H9 (cell line): Measurements from ENCODE around the gene SAMHD1. TPM values are rescaled to one million over a fixed set of nuclear protein-coding genes. Genes with fewer than 3 reads are reported as not detected.

Experiments
- DNase-seq: peaks from one replicate; pipeline ENCODE4 v3.0.0-alpha.2; 2017
- H2AFZ ChIP-seq: one replicate; pipeline ENCODE4 v1.6.1; 2013; ENCODE audit warnings: mild to moderate bottlenecking, low read length, control low read depth, moderate library complexity
- H2AK5ac ChIP-seq: 2 replicates; pipeline ENCODE4 v1.6.1; 2013; ENCODE audit warnings: low read length, control low read depth, mixed read lengths; ENCODE audit not compliant: insufficient read length
- H2BK120ac ChIP-seq: one replicate; pipeline ENCODE4 v1.6.1; 2013; ENCODE audit warnings: low read depth, mild to moderate bottlenecking, low read length, control low read depth, inconsistent platforms; ENCODE audit not compliant: poor library complexity, severe bottlenecking
- H2BK12ac ChIP-seq: 2 replicates; pipeline ENCODE4 v1.6.1; 2013; ENCODE audit warnings: low read length, control low read depth, mixed read lengths, low read depth; ENCODE audit not compliant: insufficient read length
- H2BK15ac ChIP-seq: 2 replicates; pipeline ENCODE4 v1.6.1; 2013; ENCODE audit warnings: low read depth, low read length, control low read depth
- H2BK20ac ChIP-seq: one replicate; pipeline ENCODE4 v1.6.1; 2013; ENCODE audit warnings: low read depth, mild to moderate bottlenecking, low read length, control low read depth, inconsistent platforms; ENCODE audit not compliant: poor library complexity, severe bottlenecking
- H2BK5ac ChIP-seq: 2 replicates; pipeline ENCODE4 v1.6.1; 2013; ENCODE audit warnings: low read length, control low read depth, mixed read lengths; ENCODE audit not compliant: insufficient read length
- H3K14ac ChIP-seq: 2 replicates; pipeline ENCODE4 v1.6.1; 2013; ENCODE audit warnings: low read length, control low read depth; ENCODE audit not compliant: insufficient read depth
- H3K18ac ChIP-seq: 2 replicates; pipeline ENCODE4 v1.6.1; 2013; ENCODE audit warnings: low read depth, mild to moderate bottlenecking, mixed read lengths, low read length, control low read depth; ENCODE audit not compliant: insufficient read length
- H3K23ac ChIP-seq: 2 replicates; pipeline ENCODE4 v1.6.1; 2013; ENCODE audit warnings: low read length, control low read depth, mixed read lengths, low read depth; ENCODE audit not compliant: insufficient read length
- H3K23me2 ChIP-seq: 2 replicates; pipeline ENCODE4 v1.6.1; 2013; ENCODE audit warnings: low read depth, mild to moderate bottlenecking, mixed read lengths, low read length, control low read depth; ENCODE audit not compliant: insufficient read length, poor library complexity, severe bottlenecking
- H3K27ac ChIP-seq: 2 replicates; pipeline ENCODE4 v1.5.1; 2013; ENCODE audit warnings: low read length, control low read depth, mixed read lengths, low read depth; ENCODE audit not compliant: insufficient read length
- H3K27me3 ChIP-seq: 2 replicates; pipeline ENCODE4 v1.6.1; 2013; ENCODE audit warnings: low read length, control low read depth, inconsistent platforms; ENCODE audit not compliant: insufficient read depth
- H3K4ac ChIP-seq: 2 replicates; pipeline ENCODE4 v1.6.1; 2013; ENCODE audit warnings: low read depth, mild to moderate bottlenecking, control low read depth, inconsistent platforms, low read length, moderate library complexity
- H3K4me1 ChIP-seq: 2 replicates; pipeline ENCODE4 v1.6.1; 2013; ENCODE audit warnings: low read length, control low read depth, inconsistent platforms; ENCODE audit not compliant: insufficient read depth
- H3K4me2 ChIP-seq: 2 replicates; pipeline ENCODE4 v1.6.1; 2013; ENCODE audit warnings: low read length, control low read depth, mixed read lengths; ENCODE audit not compliant: insufficient read length, insufficient read depth
- H3K56ac ChIP-seq: 2 replicates; pipeline ENCODE4 v1.6.1; 2013; ENCODE audit warnings: low read depth, mild to moderate bottlenecking, mixed read lengths, low read length, control low read depth; ENCODE audit not compliant: insufficient read length
- H3K79me1 ChIP-seq: 2 replicates; pipeline ENCODE4 v1.6.1; 2013; ENCODE audit warnings: low read depth, mild to moderate bottlenecking, moderate library complexity, low read length, control low read depth, inconsistent platforms; ENCODE audit not compliant: insufficient read depth, poor library complexity, severe bottlenecking
- H3K79me2 ChIP-seq: 2 replicates; pipeline ENCODE4 v1.6.1; 2013; ENCODE audit warnings: low read length, control low read depth, inconsistent platforms; ENCODE audit not compliant: insufficient read depth
- H3K9ac ChIP-seq: 2 replicates; pipeline ENCODE4 v1.6.1; 2013; ENCODE audit warnings: low read length, control low read depth, mixed read lengths; ENCODE audit not compliant: insufficient read length; ENCODE audit errors: extremely low read depth
- H3K9me3 ChIP-seq: one replicate; pipeline ENCODE4 v1.6.1; 2013; ENCODE audit warnings: low read depth, low read length, inconsistent platforms; ENCODE audit not compliant: control insufficient read depth
- H3T11ph ChIP-seq: one replicate; pipeline ENCODE4 v1.6.1; 2013; ENCODE audit warnings: mild to moderate bottlenecking, low read length, control low read depth, inconsistent platforms
- H4K20me1 ChIP-seq: one replicate; pipeline ENCODE4 v1.6.1; 2013; ENCODE audit not compliant: control insufficient read depth, insufficient read length, insufficient read depth
- H4K5ac ChIP-seq: 2 replicates; pipeline ENCODE4 v1.6.1; 2013; ENCODE audit warnings: low read depth, mild to moderate bottlenecking, mixed read lengths, low read length, control low read depth; ENCODE audit not compliant: insufficient read length
- H4K8ac ChIP-seq: replicated peaks from 2 replicates; pipeline ENCODE4 v1.6.1; 2013; ENCODE audit warnings: low read length, control low read depth, mixed read lengths, low read depth; ENCODE audit not compliant: insufficient read length
- H4K91ac ChIP-seq: 2 replicates; pipeline ENCODE4 v1.6.1; 2013; ENCODE audit warnings: low read depth, mild to moderate bottlenecking, moderate library complexity, mixed read lengths, low read length, control low read depth; ENCODE audit not compliant: insufficient read length
- H3K27ac Mint-ChIP-seq, 3 experiments: 2 replicates in 2 of 3; 3 replicates in 1 of 3; pipeline ENCODE4 v1.8.0; 2020 to 2021; ENCODE audit warnings: mixed read lengths in 3 of 3, mild to moderate bottlenecking in 1 of 3, moderate library complexity in 1 of 3
- H3K27me3 Mint-ChIP-seq: 2 replicates; pipeline ENCODE4 v1.8.0; 2021; ENCODE audit warnings: low read depth, mild to moderate bottlenecking, moderate library complexity, mixed read lengths
- H3K36me3 Mint-ChIP-seq, 3 experiments: 2 replicates in 2 of 3; 3 replicates in 1 of 3; pipeline ENCODE4 v1.8.0; 2020 to 2021; ENCODE audit warnings: low read depth in 3 of 3, mixed read lengths in 3 of 3; ENCODE audit not compliant: insufficient read depth in 1 of 3
- H3K4me1 Mint-ChIP-seq, 2 experiments: 2 replicates each; pipeline ENCODE4 v1.8.0; 2020; ENCODE audit warnings: mixed read lengths in 2 of 2
- H3K4me3 Mint-ChIP-seq, 2 experiments: 2 replicates in 1 of 2; 3 replicates in 1 of 2; pipeline ENCODE4 v1.8.0; 2020 to 2021; ENCODE audit warnings: mild to moderate bottlenecking in 2 of 2, mixed read lengths in 2 of 2, moderate library complexity in 1 of 2
- H3K9me3 Mint-ChIP-seq, 2 experiments: 2 replicates in 1 of 2; 3 replicates in 1 of 2; pipeline ENCODE4 v1.8.0; 2020; ENCODE audit warnings: mild to moderate bottlenecking in 2 of 2, mixed read lengths in 2 of 2, moderate library complexity in 1 of 2
- WGBS: extraction: QIAGEN DNeasy Blood & Tissue Kit; methylation state at CpG from one replicate; pipeline ENCODE4 v1.1.7; 2013; ENCODE audit warnings: missing lambda C conversion rate, low lambda C conversion rate, mixed read lengths; ENCODE audit not compliant: insufficient read length; ENCODE audit errors: extremely low coverage; 5-methylcytosine and 5-hydroxymethylcytosine counted together
- total RNA-seq: library from RNA; stranded (reverse); gene quantifications from 2 replicates; pipeline ENCODE4 v1.2.1, GENCODE V29; 2021
- TF ChIP-seq, protein P1 (sequence below): fragments of 200-600 bp; sonication (generic); conservative IDR thresholded peaks from 3 replicates; pipeline ENCODE4 v1.8.0; 2021; ENCODE audit warnings: antibody characterized with exemption, mild to moderate bottlenecking

The SAMHD1 gene
- total RNA-seq, 1 experiment from 2014 or later, result 53.1 TPM

DNA sequence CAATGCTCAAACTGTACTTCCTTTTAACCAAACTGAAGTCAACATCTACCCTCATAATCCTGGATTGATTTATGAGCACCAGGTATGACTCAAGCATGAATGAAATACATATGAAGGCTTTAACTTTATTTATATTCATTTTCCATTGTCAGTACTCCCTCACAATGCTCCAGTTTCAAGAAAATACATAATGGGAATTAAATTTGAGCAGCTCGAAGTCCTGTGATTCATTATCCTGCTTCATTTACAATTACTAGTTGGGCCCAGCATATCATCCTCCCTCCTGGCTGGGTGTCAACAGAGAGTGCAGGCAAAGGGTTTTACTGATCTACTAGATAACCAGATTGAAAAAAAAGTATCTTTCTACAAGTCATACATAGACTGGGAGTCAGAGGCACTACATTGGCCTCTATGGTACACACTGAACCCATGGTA lies 10.1 kb downstream of the SAMHD1 start:
- H3K9ac ChIP-seq, result no peak overlapping the region
- no peak overlapping the region for H3T11ph ChIP-seq
- Mint-ChIP-seq H3K27me3 (no peaks in the 10 kb centered on the region), H3K9me3 (no peaks in the 10 kb centered on the region), H3K36me3 (peaks cover 13 to 62% (median 46%) of the 10 kb centered on the region in 3 experiments; a peak in 6 of 7 replicates), H3K4me3 (no peak overlapping the region), H3K4me1 (peaks cover 11 to 13% of the 10 kb centered on the region in 2 experiments), H3K27ac (peak overlapping the region in 2 of 3 experiments; percentile 48 to 50; a peak in 4 of 7 replicates)
- H4K20me1 ChIP-seq, result no peaks in the 10 kb centered on the region
- H4K5ac ChIP-seq, result no peak overlapping the region
- no peak overlapping the region for H2BK12ac ChIP-seq
- H3K79me2 ChIP-seq, result no peaks in the 10 kb centered on the region
- H3K9me3 ChIP-seq, result no peaks in the 10 kb centered on the region
- no peaks in the 10 kb centered on the region; the same call in 1 of the 2 replicates for H3K4me1 ChIP-seq
- H3K79me1 ChIP-seq, result no peaks in the 10 kb centered on the region
- no peak overlapping the region for H3K27ac ChIP-seq
- no peak overlapping the region for H2BK20ac ChIP-seq
- H3K23me2 ChIP-seq, result no peaks in the 10 kb centered on the region
- no peak overlapping the region for H2AK5ac ChIP-seq
- H3K27me3 ChIP-seq, result no peaks in the 10 kb centered on the region
- no peak overlapping the region for H2BK15ac ChIP-seq
- H2BK120ac ChIP-seq, result no peak overlapping the region
- H3K14ac ChIP-seq, result no peak overlapping the region
- H2BK5ac ChIP-seq, result no peak overlapping the region
- no peak overlapping the region for H3K4me2 ChIP-seq
- DNase-seq, result no peak
- H3K4ac ChIP-seq, result no peak overlapping the region
- no peak overlapping the region for H2AFZ ChIP-seq
- TF ChIP-seq, protein P1, sequence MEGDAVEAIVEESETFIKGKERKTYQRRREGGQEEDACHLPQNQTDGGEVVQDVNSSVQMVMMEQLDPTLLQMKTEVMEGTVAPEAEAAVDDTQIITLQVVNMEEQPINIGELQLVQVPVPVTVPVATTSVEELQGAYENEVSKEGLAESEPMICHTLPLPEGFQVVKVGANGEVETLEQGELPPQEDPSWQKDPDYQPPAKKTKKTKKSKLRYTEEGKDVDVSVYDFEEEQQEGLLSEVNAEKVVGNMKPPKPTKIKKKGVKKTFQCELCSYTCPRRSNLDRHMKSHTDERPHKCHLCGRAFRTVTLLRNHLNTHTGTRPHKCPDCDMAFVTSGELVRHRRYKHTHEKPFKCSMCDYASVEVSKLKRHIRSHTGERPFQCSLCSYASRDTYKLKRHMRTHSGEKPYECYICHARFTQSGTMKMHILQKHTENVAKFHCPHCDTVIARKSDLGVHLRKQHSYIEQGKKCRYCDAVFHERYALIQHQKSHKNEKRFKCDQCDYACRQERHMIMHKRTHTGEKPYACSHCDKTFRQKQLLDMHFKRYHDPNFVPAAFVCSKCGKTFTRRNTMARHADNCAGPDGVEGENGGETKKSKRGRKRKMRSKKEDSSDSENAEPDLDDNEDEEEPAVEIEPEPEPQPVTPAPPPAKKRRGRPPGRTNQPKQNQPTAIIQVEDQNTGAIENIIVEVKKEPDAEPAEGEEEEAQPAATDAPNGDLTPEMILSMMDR, result no peak
- no CpG with 5 or more reads among the region's 1 CpG for WGBS
- no peak overlapping the region for H4K8ac ChIP-seq
- H4K91ac ChIP-seq, result no peak overlapping the region
- no peak overlapping the region for H3K23ac ChIP-seq
- no peak overlapping the region for H3K56ac ChIP-seq
- no peak overlapping the region for H3K18ac ChIP-seq
